ENCODE data around the gene POU3F3. TPM values are rescaled to one million over a fixed set of nuclear protein-coding genes. Genes with fewer than 3 reads are reported as not detected.

POU3F3 gene
- total and polyA plus RNA-seq, 2 of the 8 experiments (the other 6 are each of a cell fraction or from before 2014, with no cell fraction given) = 0.09 TPM; not detected in 1

DNA sequence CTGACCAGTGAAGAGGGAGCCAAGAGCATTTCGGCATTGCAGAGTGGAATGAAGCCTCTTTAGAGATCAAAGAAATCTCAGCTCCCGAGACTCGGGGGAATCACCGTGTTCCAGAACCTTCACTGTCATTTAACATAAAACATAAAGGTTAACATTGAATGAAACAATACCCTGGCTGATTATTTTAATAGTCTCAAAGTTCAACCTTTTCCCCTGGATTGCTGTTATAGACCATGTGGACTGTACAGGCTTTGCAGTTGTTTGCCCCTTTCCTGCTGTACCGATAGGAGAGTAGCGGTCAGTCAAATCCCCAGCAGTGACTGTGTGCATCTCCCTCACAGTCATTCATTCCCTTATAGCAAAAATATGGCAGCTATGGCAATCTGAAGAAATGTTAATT, 48.4 kb downstream of the POU3F3 start (continued):
- TF ChIP-seq, protein P1, sequence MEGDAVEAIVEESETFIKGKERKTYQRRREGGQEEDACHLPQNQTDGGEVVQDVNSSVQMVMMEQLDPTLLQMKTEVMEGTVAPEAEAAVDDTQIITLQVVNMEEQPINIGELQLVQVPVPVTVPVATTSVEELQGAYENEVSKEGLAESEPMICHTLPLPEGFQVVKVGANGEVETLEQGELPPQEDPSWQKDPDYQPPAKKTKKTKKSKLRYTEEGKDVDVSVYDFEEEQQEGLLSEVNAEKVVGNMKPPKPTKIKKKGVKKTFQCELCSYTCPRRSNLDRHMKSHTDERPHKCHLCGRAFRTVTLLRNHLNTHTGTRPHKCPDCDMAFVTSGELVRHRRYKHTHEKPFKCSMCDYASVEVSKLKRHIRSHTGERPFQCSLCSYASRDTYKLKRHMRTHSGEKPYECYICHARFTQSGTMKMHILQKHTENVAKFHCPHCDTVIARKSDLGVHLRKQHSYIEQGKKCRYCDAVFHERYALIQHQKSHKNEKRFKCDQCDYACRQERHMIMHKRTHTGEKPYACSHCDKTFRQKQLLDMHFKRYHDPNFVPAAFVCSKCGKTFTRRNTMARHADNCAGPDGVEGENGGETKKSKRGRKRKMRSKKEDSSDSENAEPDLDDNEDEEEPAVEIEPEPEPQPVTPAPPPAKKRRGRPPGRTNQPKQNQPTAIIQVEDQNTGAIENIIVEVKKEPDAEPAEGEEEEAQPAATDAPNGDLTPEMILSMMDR (IDR thresholded peaks at IDR 0.05; ENCODE audit: control extremely low read depth in 1 of 3, insufficient read depth in 1 of 3, low read depth in 1 of 3, low read length in 3 of 3) = no peak
- TF ChIP-seq KDM4A (IDR thresholded peaks at IDR 0.05; ENCODE audit: low read depth, low read length, severe bottlenecking) (no peak), YY1 (IDR thresholded peaks at IDR 0.05; ENCODE audit: low read depth, low read length) (no peak), NRF1 (IDR thresholded peaks at IDR 0.05; ENCODE audit: low read depth, low read length) (no peak), POLR2A (IDR thresholded peaks at IDR 0.05; ENCODE audit: control extremely low read depth in 1 of 2, low read depth in 2 of 2, low read length in 2 of 2) (no peak), SUZ12 (IDR thresholded peaks at IDR 0.05; ENCODE audit: low read length) (no peak), CHD2 (IDR thresholded peaks at IDR 0.05; ENCODE audit: low read length) (no peak), KDM5A (IDR thresholded peaks at IDR 0.05; ENCODE audit: low read length) (no peak)

Small RNA genes within 50 kb of the gene (small RNA-seq; reads per million reads assigned to genes)
- not detected for gene AC018730.1 (ENCODE audit: insufficient read depth)

Other genes with a start within 250 kb of the POU3F3 start
- 71.0 and 72.3 TPM in 2 replicates for gene MRPS9, start 184.0 kb downstream of the POU3F3 start, total RNA-seq (2021; fragmentation: NEBNext Ultra II Directional; extraction: Animal tissue kit (Norgen Biotek cat#: 25700))
- gene MRPS9, start 184.0 kb downstream of the POU3F3 start, polyA plus RNA-seq (2011; rRNA removed) = 34.9 and 36.2 TPM in 2 replicates